Gastroesophageal sphincter (tissue), 4 donors: ENCODE results near the gene PGGT1B. TPM values are rescaled to one million over a fixed set of nuclear protein-coding genes. Genes with fewer than 3 reads are reported as not detected.

Source experiments
- ATAC-seq: fragments of 150-250 bp; one replicate; pipeline ENCODE4 v1.9.1; 2016; ENCODE audit warnings: mild to moderate bottlenecking, moderate library complexity
- H3K27ac ChIP-seq, 4 donors: fragments of 200-600 bp; sonication (generic) in 3 of 4; 1 replicate in 3 of 4; 2 replicates in 1 of 4; pipeline ENCODE4 v1.5.1; 2016 to 2019
- H3K27me3 ChIP-seq: fragments of 200-600 bp; sonication (generic); one replicate; pipeline ENCODE4 v1.5.1; 2019
- H3K36me3 ChIP-seq, 2 donors: fragments of 200-600 bp; sonication (generic); one replicate each; pipeline ENCODE4 v1.5.1; 2019; ENCODE audit warnings: control low read depth in 1 of 2
- H3K4me1 ChIP-seq, 3 donors: fragments of 200-600 bp; sonication (generic); 1 replicate in 2 of 3; 2 replicates in 1 of 3; pipeline ENCODE4 v1.5.1; 2016 to 2019; ENCODE audit warnings: control low read depth in 2 of 3
- H3K4me3 ChIP-seq, 2 donors: fragments of 200-600 bp; sonication (generic); one replicate each; pipeline ENCODE4 v1.5.1; 2019; ENCODE audit warnings: mild to moderate bottlenecking in 1 of 2, moderate library complexity in 1 of 2
- H3K9me3 ChIP-seq, 3 donors: fragments of 200-600 bp; sonication (generic); one replicate each; pipeline ENCODE4 v1.5.1; 2017 to 2019; ENCODE audit warnings: control low read depth in 2 of 3
- CTCF ChIP-seq, 4 experiments: fragments of 200-600 bp in 2 of 4; fragments of 450-650 bp in 2 of 4; sonication (generic) in 1 of 4; IDR thresholded peaks; one replicate each; pipeline ENCODE4 v1.5.1; 2017 to 2019; ENCODE audit warnings: antibody characterized with exemption in 4 of 4, mild to moderate bottlenecking in 2 of 4, moderate library complexity in 2 of 4
- EP300 ChIP-seq: sonication (generic); formaldehyde crosslinking; IDR thresholded peaks from one replicate; pipeline ENCODE4 v1.6.1; 2017; ENCODE audit warnings: antibody characterized with exemption, mild to moderate bottlenecking
- POLR2A ChIP-seq, 2 donors: fragments of 450-650 bp; IDR thresholded peaks; one replicate each; pipeline ENCODE4 v1.6.1; 2017; ENCODE audit warnings: antibody characterized with exemption in 2 of 2, mild to moderate bottlenecking in 2 of 2, moderate library complexity in 1 of 2
- POLR2AphosphoS5 ChIP-seq: sonication (generic); formaldehyde crosslinking; IDR thresholded peaks from one replicate; pipeline ENCODE4 v1.6.1; 2017; ENCODE audit warnings: antibody characterized with exemption
- WGBS, 2 donors: methylation state at CpG; one replicate each; pipeline ENCODE4 v1.1.5; 2018; ENCODE audit warnings: low coverage in 1 of 2; 5-methylcytosine and 5-hydroxymethylcytosine counted together
- total RNA-seq, 4 donors: library from RNA; depleted of rRNA; stranded (reverse); fragments of >200 nt; gene quantifications; one replicate each; pipeline ENCODE4 v1.1.0, GENCODE V29; 2016

Gene PGGT1B
- total RNA-seq, 4 donors from 2014 or later, result 9.9 to 14.9 (median 11.6) TPM

GRCh38 chr5:115190388-115190787 is 72.3 kb downstream of the PGGT1B start:
- WGBS, 2 donors, result 70 to 76% methylated on average over 2 to 4 of the region's 4 CpGs
- ATAC-seq, result no peak
- TF ChIP-seq CTCF (IDR thresholded peaks at IDR 0.05) (no peak), EP300 (no peak), POLR2AphosphoS5 (no peak), POLR2A (IDR thresholded peaks at IDR 0.05) (no peak)

GRCh38 chr5:115189866-115190265 is 72.8 kb downstream of the PGGT1B start:
- no peak overlapping the region for H3K4me3 ChIP-seq
- H3K4me1 ChIP-seq, result no peaks in the 10 kb centered on the region
- H3K27ac ChIP-seq, result no peak overlapping the region
- 33 to 40% methylated on average over 2 of the region's 2 CpGs for WGBS, 2 donors
- TF ChIP-seq POLR2A (IDR thresholded peaks at IDR 0.05) (no peak), CTCF (IDR thresholded peaks at IDR 0.05) (no peak), POLR2AphosphoS5 (no peak), EP300 (no peak)
- H3K36me3 ChIP-seq, result no peaks in the 10 kb centered on the region
- no peak for ATAC-seq
- H3K9me3 ChIP-seq, result no peaks in the 10 kb centered on the region
- H3K27me3 ChIP-seq, result peaks cover 2% of the 10 kb centered on the region

More at GRCh38 chr5:115190388-115190787, 72.3 kb downstream of the PGGT1B start:
- no peak overlapping the region for H3K27ac ChIP-seq
- H3K9me3 ChIP-seq, result no peaks in the 10 kb centered on the region
- no peaks in the 10 kb centered on the region for H3K27me3 ChIP-seq
- H3K4me3 ChIP-seq, result no peak overlapping the region
- no peaks in the 10 kb centered on the region for H3K36me3 ChIP-seq
- no peaks in the 10 kb centered on the region for H3K4me1 ChIP-seq

GRCh38 chr5:115186794-115187193 is 75.9 kb downstream of the PGGT1B start:
- TF ChIP-seq EP300 (no peak), CTCF (IDR thresholded peaks at IDR 0.05) (no peak), POLR2AphosphoS5 (no peak), POLR2A (IDR thresholded peaks at IDR 0.05) (no peak)
- no peak for ATAC-seq
- H3K27ac ChIP-seq, result no peak overlapping the region
- no peak overlapping the region for H3K4me3 ChIP-seq
- H3K27me3 ChIP-seq, result peaks cover 33% of the 10 kb centered on the region
- no peaks in the 10 kb centered on the region for H3K9me3 ChIP-seq
- no peaks in the 10 kb centered on the region for H3K36me3 ChIP-seq
- H3K4me1 ChIP-seq, result no peaks in the 10 kb centered on the region

- Histone ChIP-seq H3K4me1 (peaks cover 0 to 14% (median 0%) of the 10 kb centered on the region in 3 donors), H3K36me3 (no peaks in the 10 kb centered on the region), H3K9me3 (no peaks in the 10 kb centered on the region), H3K27ac (no peak overlapping the region), H3K4me3 (no peak overlapping the region), H3K27me3 (peaks cover 53% of the 10 kb centered on the region)
- WGBS, 2 donors, result 76 to 89% methylated on average over 2 of the region's 2 CpGs
- ATAC-seq, result no peak
- TF ChIP-seq EP300 (no peak), POLR2A (IDR thresholded peaks at IDR 0.05) (no peak), POLR2AphosphoS5 (no peak), CTCF (IDR thresholded peaks at IDR 0.05) (no peak)
These were observed 77.9 kb downstream of the PGGT1B start for GRCh38 chr5:115184770-115185169.

GRCh38 chr5:115181757-115182156 is 80.9 kb downstream of the PGGT1B start:
- H3K4me1 ChIP-seq, result peaks cover 0 to 24% (median 0%) of the 10 kb centered on the region in 3 donors
- TF ChIP-seq POLR2AphosphoS5 (no peak), CTCF (IDR thresholded peaks at IDR 0.05) (no peak), EP300 (no peak), POLR2A (IDR thresholded peaks at IDR 0.05) (no peak)
- H3K36me3 ChIP-seq, result no peaks in the 10 kb centered on the region
- ATAC-seq, result no peak
- H3K27me3 ChIP-seq, result peaks cover 70% of the 10 kb centered on the region
- no peak overlapping the region for H3K27ac ChIP-seq
- H3K9me3 ChIP-seq, result no peaks in the 10 kb centered on the region
- no peak overlapping the region for H3K4me3 ChIP-seq
